DMS114 treated with DMSO at 0.1 percent for 48 hours (cell line): ENCODE results near the gene STARD13.

Source experiments
- DNase-seq: peaks from one replicate; lab custom pipeline; 2025; ENCODE audit not compliant: unreplicated experiment; lab: John Stamatoyannopoulos, UW

Gene STARD13

DNA sequence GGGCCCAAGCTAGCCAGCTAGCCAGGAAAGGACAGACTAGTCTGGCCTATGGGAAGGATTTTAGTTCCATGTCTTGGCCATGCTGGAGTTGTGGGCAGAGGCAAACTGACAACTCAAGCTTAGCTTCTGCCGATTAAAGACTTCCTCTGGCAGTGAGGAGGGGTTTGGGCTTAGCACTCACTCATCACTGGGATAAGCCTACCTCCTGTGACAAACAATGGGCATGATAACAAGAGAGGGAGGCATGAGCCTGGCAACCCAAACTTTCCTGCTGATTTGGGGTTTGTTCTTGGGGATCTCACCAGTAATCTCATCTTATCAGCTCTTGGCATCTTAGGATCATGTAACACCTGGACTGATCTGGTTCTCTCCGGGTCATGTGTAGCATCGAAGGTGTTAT lies 185.7 kb downstream of the STARD13 start:
- no peak for DNase-seq

DNA sequence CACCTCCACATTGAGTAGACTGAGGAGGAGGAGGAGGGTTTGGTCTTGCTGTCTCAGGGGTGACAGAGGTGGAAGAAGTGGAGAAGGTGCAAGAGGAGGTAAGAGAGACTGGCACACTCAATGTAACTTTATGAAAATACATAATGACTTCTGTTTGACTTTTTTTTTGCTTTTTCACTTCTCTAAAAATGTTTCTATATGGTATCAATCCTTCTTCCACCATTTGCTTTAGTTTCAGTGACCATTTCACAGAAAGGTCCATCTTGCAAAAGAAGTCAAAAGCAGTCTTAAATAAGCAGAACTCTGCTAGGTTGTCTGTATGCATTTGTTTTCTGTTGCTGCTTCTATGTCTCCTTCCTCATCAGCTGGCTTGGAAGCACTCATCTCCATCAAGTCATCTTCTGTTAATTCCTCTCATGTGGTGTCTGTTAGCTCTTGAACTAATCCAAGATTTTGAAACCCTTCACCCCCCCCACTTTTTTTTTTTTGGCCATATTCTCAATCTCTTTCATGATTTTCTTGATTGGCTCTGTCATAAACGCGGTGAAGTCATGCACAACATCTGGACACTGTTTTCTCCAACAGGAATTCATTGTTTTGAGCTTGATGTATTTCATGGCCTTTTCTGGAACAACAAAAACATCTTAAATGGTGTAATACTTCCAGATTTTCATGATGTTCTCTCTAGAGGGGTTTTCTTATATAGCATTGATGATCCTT lies 188.5 kb downstream of the STARD13 start:
- DNase-seq: no peak

DNA sequence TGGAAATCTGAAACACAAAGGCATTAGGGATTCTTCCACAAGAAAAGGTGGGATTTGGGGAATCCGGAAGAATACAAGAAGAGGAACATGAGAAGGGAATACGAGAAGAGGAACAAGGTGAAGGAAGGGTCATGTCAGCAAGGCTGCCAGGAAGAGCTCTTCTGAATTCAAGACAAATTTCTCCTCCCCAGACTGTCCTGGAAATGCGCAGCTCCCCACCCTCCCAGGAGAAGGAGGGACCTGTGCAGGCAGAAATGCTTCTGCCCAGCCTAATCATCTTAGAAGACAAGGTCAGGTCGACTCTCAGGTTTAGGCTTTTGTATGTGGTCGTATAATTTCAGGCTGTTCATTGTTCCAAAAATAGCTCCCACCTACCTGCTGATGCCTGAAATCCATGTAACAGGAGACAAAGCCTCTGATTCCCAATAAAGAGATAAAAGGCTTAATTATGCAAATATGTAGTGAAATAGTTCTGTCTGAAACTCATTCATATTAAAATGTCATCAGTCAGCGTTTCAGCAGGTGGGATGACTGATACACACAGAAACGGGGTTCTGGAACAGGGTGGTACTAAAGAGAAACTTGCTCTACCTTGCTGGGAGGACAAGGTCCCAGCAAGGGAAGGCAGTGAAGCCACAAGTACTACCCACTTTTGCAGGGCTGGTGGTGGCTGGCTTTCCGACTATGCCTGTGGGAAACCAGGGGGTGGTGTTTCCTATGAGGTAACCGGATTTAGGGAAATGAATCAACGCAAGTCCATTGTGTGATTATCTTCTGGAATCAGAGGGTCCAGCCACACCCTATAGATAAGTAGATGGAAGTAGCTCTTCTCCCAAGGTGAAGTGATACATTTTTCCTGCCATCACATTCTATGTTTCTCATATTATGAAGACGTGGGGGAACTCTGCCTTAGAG lies 193.2 kb downstream of the STARD13 start:
- no peak for DNase-seq

DNA sequence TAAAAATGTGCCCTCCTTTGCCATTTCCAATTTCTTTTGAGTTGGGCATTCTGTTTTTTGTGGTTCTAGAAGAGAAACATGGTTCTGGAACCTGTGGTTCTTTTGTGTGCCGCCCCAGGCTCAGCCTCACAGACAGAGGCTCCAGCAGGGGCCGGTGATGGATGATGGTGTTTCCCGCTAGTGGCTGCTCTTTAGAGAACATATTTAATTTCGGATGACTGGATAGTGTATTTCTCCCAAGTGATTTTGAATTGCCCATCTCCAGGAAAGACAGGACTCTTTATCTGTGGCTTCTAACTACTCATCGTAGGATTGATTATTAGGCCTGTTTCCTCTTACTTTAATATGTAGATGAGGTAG lies 194.2 kb downstream of the STARD13 start:
- DNase-seq: no peak

DNA sequence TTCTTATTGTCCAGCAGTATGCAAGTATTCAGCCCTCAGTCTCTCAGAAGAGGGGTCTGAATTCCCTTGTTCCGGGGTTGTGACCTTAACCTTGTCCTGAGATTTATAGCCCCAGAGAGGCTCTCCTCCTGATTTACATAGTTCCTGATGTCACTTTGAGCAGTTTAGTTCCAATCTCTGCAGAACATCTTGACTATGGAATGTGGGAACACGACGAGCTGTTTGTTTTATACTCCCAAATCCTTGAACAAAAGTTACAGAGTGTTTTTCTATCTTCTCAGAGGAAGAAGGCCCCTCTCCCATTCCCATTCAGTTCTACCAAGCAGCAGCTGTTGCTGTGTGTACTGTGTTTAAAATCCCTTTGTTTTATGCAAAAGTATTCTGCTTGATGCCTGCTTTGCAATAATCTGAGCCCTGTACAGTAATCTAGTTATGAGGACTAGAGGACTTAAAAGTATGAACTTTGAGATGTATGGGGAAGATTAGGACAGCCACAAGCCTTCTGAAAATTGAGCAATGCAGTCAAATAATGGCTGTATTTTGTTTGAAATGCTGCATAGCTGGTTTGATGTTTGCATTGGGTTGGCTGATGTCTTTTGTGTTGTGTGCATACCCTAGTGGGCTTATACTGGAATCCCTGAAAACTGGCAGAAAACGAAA lies 194.7 kb downstream of the STARD13 start:
- DNase-seq: no peak

DNA sequence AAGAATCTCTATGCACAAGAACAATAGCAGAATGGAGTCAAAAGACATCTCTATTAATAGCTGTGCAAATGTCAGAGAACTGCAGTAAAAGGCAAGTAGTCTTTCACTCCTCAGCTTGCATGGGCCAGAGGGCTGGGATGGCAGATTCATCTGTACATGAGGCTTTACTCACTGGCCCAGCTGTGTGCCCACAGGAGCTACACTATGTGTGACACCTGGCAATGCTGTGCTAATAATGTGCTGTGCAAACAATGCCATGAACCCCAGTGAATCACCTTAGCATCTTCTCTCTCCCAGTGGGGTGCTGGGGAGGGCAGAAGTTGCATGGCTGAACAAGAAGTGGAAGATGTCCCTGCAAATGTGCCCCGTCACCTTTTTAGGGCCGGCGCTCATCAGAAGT lies 196.2 kb downstream of the STARD13 start:
- no peak for DNase-seq

DNA sequence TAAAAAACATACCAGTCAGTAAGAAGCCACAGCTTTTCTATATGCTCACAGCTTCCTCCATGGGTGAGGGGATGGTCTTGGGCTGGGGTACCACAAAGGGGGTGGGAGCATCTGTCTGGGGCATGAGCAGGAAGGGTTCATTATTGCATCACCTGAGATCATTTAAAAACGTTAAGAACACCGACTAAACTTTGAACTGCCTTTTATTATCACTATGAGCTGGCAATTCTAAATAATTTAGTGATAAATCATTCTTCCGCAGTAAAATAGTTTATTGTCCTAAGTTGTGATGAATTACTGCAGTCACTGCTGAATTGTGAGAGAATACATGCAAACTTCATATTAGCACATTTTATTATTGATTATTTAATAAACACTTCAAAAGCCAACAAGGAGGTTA lies 197.8 kb downstream of the STARD13 start:
- DNase-seq: no peak

DNA sequence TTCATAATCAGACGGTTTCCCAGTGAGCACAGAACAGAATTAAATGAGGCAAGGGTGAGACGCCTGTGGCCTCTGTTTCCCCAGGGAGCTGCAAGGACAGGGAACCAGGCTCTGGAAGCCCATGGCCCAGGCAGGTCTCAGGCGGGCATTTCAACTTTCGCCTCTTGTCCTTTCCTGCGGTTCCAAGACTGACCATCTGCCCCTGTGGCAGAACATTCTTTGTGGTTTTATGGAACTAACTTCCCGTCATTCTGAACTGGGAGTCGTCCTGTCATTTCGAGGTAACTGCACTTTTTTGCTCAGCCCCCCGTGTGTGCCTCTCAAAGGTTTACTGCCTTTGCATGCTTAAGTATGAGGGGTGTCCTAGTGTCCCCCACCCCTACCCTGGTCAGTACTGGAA lies 198.5 kb downstream of the STARD13 start:
- DNase-seq: no peak

DNA sequence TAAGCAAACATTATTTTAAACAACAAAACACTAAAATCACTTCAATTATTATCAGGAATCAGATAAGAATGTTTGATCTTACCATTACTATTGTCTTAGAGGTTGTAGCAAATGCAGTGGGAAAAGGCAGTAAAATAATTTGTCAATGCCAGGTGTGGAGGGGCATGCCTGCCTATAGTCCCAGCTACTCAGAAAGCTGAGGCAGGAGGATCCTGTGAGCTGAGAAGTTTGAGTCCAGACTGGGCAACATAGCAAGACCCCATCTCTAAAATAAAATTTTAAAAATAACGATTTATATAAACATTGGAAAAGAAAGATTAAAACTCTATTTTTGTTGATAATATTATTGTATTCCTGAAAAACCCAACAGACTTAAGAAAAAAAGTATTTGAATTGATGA lies 202.5 kb downstream of the STARD13 start:
- DNase-seq: no peak

DNA sequence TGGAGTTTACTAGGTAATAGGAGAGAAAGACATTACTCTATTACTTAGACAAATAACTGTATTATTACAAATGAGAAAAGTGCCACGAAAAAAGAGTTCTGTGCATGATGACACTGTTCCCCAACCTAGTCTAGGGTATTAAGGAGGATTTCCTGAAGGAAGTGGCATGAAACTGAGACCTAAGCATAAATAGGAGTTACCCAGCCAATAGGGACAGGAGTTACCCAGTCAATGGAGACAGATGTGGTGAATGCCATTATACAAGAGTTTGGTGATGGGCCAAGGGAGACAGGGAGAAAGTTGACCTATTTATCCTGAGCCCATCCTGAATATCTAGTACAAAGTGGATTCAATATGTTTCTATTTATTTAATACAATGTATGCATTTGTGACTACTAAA lies 203.9 kb downstream of the STARD13 start:
- no peak for DNase-seq

DNA sequence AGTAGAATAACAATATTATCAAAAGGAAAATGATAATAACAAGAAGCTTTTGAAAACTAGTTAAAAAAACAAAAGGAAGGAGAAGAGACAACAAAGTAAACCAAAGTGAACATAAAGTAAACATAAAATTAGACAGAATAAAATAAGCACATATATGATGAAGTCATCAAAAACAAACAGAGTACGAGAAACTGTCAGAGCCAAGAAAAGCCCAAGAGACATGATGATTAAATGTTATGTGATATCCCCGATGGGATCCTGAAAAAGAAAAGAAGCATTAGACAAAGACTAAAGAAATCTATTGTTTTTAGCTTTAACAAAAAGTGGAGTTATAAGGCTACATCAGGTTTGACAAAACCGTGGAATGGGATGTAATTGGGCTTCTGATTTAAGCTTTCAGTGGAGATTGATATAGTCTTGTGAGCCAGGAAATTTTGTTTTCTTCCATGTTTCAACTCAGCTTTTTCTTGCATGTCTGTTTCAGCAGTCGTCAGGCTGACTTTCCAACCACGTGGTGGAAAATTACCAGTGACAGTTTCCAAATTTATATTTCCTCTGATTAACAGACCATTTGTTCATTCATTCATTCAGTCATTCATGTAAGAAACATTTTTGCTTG lies 204.5 kb downstream of the STARD13 start:
- DNase-seq: no peak

DNA sequence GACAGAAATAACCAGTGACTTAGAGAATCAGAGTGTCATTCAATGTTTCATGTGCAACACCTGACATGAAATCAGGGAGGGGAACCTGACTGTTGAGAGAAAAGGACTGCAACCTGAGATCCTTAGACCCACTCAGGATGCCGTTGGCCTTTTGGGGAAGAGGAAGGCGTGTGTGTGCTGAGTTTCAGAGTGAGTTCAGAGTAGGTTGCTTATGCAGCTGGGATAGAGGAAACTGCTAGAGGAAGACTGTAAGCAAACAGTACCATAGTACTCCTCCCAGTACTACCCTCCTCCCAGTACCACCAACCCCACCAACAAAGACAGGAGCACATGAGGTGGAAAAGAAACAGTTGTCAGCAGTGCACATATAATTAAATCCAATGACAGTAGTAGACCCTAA lies 205.6 kb downstream of the STARD13 start:
- no peak for DNase-seq

DNA sequence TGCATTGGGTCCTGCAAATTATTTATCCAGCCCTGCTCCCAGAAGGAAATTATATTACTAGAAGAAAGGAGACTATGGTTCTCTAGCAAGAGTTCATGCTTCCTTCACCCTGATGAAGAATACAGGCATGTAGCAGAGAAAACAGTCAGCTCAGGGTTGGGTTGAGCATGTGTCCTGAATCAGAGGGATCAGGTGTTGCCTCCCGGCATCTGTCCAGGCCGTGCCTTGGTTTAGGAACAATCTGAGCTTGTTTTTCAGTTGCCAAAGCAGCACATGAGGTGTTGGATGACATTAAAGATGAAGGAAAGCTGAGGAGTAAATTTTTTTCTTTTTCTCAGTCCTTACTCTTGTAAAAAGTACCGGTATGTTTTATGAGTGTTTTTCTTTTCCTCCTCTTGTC lies 207.3 kb downstream of the STARD13 start:
- DNase-seq: no peak

DNA sequence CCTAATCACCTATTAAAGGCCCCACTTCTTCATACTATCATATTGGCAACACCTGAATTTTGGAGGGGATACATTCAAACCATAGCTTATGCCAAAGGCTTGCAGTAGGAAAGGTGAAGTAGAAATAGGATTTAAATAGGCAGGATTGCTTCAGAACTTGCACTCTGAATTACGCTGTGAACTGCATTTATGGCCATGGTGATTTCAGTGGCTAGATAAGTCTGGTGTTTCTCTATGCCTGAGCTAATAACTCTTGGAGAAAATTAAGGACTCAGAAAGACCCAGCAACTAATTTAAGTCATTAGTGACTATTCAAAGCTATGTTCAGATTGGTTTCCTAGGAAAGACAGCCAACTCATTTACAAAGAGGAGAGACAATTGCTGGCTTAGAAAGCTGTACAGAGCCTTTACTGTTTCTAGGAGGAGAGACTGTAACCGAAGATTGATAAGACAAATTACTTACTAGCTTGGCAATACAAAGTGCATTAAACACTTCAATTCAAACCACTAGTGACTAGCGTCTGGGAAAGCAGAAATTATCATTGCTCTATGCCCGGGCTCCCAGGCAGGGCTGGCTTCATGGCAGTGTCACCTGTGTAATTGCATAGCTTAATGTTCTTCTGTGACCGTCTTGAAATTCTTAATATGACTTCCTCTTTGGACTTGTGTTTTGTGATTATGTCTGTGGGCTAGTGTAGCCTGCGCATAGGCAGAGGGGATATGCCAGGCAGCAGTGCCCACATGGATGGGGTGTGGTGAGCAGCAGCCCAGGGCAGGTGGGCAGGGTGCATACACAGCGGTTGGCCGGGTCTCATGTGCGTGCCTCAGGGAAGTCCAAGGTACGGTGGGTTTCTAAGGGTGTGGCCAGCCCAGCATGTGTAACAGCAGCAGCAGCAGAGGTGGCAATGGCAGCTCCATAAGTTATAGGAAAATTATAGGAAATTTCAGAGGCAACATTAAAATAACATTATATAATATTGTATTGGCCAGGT lies 209.3 kb downstream of the STARD13 start:
- DNase-seq: no peak

DNA sequence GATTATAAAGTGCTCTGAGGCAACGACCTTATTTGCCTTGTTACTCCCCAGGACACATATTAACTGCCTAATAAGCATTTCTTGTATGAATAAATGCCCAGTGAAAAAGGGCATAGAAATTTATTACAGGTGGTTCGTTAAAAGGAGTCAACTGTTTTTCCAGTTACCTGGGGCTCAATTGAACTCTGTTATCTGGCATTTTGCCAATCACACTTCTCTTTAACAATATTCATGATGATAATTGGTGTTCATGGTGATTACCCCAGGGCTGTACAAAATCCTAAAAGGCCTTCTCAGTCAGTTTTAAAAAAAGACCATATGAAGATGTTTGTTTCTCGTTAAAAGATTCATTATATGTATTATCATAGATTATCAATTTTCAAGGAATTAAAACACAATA lies 212.2 kb downstream of the STARD13 start:
- no peak for DNase-seq

DNA sequence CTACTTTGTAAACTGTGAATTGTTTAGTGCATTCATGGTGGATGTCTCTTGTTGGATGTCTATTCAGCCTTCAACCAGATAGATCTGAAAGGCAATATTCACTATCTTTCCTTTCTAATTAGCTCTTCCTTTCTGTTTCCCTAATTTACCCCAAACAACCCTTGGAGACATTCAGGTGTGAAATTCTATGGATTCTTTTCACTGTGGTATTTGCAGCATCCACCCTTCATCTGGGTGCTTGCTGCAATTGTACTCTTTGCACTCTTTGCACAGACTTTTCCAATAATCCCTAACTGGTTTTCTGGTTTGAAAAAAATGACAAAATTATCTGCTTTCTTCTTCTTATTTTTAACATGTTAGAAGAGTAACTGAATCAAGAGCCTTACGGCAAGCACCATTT lies 212.8 kb downstream of the STARD13 start:
- no peak for DNase-seq

DNA sequence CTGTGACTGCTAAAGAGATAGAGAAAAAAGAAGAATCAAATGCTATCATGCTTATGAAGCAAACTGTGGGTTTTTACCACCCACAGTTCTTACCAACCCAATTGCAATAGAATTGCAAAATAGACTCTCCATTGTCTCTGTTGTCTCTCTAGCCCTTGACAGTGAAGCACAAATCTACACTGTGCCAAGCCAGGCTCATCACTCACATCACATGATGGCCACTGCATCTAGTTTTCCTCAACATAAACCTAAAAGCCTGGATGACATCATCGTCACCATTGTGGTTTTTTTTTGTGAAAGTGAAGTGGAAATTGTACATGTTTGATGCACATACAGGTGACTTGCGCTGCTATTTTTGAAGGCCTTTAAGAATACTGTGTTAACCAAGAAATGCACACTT lies 213.3 kb downstream of the STARD13 start:
- DNase-seq: no peak

DNA sequence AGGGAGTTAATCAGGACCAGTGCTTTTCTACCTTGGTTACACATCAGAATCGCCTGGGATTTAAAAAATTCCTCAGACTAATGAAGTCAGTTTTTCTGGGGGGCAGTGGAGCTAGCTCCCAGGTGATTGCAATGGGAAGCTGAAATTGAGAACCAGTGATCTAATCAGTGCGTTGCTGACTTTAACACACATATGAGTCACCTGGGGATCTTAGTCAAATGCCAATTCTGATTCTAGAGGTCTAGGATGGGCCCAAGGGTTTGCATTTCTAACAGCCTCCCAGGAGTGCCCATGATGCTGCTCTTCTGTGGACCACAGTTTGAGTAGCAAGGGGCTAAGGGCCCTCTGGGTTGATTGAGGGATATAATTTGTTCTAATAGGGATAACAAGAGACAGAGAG lies 214.8 kb downstream of the STARD13 start:
- no peak for DNase-seq

DNA sequence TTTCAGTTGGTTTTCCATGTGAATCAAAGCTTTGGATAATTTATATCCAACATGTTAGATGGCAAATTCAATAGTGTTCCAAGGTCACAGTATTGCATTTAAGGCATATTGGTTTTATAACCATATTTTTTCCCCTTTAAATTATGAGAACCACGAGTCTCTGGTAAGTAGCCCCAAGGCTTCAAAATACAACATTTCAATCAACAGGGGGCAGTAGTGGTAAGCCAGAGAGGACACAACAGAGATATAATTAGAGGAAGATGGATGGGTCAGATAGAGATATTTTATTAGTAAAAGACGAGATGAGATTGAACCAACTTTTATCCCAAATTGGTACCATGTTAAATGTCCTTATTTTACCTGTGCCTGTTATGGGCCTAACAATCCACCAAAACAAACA lies 216.2 kb downstream of the STARD13 start:
- no peak for DNase-seq

DNA sequence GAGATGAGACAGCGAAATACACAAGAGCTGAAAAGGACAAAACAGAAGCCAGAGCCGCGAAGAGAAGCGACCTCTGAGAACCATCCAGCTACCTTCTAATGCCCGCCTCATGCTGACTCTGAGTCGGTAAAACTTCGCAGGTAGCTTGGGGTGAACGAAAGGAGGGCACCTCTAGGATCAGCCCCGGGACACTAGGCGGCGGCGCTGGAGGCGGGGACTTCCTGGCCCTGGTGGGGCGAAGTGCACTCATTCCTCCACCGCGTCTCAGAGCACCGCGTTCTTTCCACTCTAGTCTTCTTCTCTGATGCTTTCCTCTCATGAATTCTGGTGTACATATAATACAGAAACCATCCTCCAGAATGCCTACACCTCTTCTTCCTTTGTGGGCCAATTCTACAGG lies 219.2 kb downstream of the STARD13 start:
- DNase-seq: no peak
